Measurements from ENCODE around the gene SLC41A2.
"Not testable (repeated sequence)": the region's sequence is repeated elsewhere in the genome, so short reads cannot be mapped to it uniquely, and the experiment has no call there.

Gene SLC41A2

GRCh38 chr12:104963757-104964156 is 5.7 kb upstream of the SLC41A2 start:
- no peak for DNase-seq (ENCODE audit: low spot score)

DNA sequence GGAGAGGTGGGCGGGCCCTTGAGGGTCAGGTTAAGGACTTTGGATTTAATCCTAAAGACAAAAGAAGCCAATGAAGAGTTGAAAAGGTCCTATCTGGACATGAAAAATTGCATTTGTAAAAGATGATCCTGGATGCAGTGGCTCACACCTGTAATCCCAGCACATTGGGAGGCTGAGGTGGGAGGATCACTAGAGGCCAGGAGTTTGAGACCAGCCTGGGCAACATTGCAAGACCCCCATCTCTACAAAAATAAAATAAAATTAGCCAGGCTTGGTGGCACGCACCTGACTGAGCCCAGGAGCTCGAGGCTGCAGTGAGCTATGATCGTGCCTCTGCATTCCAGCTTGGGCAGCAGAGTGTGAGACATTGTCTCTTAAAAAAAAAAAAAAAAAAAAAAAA is 2.4 kb upstream of the SLC41A2 start:
- no peak for DNase-seq (ENCODE audit: low spot score)

GRCh38 chr12:104959335-104959841 is 1.3 kb upstream of the SLC41A2 start:
- peak; percentile 35 for DNase-seq (ENCODE audit: low spot score)

DNA sequence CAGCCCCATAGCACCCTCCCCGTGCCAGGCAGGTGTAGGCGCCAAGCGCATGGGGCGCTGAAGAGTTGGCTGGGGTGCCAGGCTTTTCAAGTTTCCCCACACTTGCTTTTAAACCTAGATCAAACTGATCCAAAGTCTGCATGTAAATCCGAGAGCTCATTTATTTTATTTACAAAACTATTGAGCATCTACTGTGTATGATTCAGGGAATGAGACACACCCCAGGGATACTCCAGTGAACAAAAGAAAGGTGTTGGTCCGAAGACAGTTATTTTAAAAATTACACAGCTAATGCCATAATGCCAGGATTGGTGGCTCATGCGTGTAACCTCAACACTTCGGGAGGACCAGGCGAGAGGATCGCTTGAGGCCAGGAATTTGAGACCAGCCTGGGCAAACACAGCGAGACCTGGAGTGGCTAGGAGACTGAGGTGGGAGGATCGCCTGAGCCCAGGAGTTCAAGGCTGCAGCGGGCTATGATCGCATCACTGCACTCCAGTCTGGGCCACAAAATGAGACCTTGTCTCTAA is 780 bp upstream of the SLC41A2 start:
- peak; percentile 9 for DNase-seq (ENCODE audit: low spot score)

DNA sequence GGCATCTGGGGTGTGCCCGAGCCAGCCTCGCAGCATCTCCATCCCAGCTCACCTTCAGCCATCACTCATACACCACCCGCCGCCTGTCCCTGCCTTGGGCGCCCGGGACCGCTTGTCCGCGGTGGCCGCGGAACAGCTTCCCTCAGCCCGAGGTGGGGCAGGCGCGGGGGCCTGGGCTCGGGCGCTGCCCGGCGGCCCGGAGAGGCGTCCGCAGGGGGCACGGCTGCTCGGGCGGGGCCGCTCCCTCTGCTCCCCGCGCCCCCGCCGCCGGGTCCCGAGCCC is 430 bp downstream of the SLC41A2 start:
- peak; percentile 42 for DNase-seq (ENCODE audit: low spot score)

- no peak for DNase-seq (ENCODE audit: low spot score)
These were observed 996 bp downstream of the SLC41A2 start for GRCh38 chr12:104956870-104957718.

DNA sequence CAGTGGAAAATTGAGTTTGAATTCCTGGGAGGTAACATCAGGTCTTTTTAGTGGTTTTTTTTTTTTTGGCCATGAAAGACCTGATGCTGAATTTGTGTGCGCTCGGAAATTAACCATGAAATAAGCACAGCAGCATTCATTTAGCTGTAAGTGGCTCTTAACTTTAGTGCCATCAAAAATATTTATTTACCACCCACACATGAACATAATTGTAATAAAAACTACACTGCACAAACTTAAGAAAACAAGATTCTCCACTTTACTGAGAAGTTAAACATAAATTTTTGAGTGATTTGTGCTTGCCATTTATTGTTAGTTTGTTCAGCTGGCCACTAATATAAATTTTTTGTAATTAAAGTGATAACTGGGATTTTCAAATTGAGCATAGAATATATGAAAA is 2.4 kb downstream of the SLC41A2 start:
- no peak for DNase-seq (ENCODE audit: low spot score)

GRCh38 chr12:104953323-104953722 is 4.8 kb downstream of the SLC41A2 start:
- no peak for DNase-seq (ENCODE audit: low spot score)

GRCh38 chr12:104952816-104953215 is 5.3 kb downstream of the SLC41A2 start:
- DNase-seq (ENCODE audit: low spot score), result no peak

DNA sequence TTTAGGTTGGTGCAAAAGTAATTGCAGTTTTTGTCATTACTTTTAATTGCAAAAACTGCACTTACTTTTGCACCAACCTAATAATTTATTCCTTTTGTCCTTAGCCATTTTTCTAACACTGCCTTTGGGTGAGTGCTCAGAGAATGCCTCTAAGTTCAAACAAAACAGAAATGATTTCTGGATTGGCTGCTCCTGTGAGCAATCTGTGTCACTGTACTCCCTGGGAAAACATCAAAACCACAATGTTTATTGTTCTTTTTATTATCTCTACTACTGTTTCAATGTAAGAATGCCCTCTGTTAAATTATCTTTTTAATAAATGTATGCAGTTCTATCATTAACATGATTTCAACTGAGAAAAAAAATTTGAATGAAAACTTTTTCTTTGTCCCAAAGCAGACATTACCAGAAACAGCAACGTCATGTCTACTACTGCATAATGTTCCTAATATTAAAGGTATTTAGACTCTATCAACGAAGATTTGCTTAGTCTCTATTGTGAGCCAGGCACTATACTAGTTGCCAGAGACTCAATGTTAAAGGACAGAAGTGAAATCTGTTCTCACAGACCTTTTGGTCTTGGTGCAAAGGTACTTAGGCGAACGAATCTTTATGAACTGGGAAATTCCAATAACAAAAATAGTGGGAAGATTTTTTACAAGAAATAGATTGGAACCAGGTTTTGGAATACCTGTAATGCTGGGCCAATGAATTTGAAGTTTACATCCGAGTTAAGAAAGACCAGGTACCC is 6.2 kb downstream of the SLC41A2 start:
- peak; percentile 31 for DNase-seq (ENCODE audit: low spot score)

DNA sequence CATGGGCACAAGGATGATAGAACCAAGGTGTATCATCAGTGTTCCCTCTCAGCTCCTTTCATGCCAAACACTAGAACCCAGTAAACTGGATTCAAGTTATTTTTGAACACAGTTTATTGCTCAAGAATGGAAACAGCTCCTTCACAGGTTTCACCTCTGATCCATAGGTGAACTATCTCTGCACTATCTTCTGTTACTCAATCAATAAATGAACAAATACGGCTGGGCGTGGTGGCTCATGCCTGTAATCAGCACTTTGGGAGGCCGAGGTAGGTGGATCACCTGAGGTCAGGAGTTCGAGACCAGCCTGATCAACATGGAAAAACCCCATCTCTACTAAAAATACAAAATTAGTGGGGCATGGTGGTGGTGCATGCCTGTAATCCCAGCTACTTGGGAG is 9.4 kb downstream of the SLC41A2 start:
- DNase-seq (ENCODE audit: low spot score), result not testable (repeated sequence)

DNA sequence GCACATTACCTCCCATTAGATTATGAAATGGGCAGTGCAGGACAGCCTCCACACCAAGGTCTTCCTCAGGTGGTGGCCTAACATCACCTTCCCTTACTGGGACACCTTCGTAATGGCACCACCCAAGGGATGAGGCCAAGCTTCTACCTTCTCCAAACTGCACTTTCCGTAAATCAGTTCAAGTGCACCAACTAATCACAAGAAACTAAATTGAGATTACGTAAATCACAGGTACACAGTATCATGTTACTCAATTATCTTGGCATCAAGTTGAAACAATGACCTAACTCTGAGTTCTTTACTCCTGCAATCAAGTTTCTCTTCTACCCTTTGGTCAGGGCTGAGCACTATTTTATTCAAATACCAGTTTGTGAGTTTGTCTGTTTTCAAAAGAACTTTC is 13.8 kb downstream of the SLC41A2 start:
- DNase-seq (ENCODE audit: low spot score), result no peak

DNA sequence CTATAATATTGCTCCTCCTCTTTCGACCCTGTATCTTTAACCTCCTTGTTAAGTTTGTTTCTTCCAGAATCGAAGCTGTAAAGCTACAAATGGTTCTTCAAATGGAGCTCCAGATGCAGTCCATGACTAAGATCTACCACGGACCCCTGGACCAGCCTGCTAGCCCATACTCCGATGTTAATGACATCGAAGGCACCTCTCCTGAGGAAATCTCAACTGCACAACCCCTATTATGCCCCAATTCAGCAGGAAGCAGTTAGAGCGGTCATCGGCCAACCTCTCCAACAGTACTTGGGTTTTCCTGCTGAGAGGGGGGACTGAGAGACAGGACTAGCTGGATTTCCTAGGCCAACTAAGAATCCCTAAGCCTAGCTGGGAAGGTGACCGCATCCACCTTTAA is 14.7 kb downstream of the SLC41A2 start:
- DNase-seq (ENCODE audit: low spot score), result not testable (repeated sequence)

- DNase-seq (ENCODE audit: low spot score), result no peak
These were observed 16.0 kb downstream of the SLC41A2 start for GRCh38 chr12:104942075-104942474.

- no peak for DNase-seq (ENCODE audit: low spot score)
These were observed 16.6 kb downstream of the SLC41A2 start for GRCh38 chr12:104941454-104941853.

GRCh38 chr12:104939089-104939488 is 19.0 kb downstream of the SLC41A2 start:
- DNase-seq (ENCODE audit: low spot score), result no peak

DNA sequence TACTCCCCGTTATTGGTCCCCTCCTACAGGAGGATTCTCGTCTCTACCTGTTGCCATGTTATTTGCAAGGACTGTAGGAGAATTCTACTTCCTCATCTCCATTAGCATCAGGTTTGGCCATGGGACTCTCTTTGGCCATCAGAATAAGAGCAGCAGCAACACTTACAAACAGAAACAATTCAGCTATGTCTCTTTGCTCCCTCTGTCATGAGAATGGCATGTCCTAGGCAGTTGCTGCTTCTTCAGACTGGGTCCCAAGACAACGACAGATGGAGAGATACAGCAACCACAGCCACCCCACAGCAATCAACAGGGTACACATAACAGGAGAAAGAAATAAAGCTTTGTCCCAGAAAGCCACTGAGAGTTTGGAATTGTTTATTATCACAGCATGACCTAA is 19.7 kb downstream of the SLC41A2 start:
- peak; percentile 17 for DNase-seq (ENCODE audit: low spot score)

DNA sequence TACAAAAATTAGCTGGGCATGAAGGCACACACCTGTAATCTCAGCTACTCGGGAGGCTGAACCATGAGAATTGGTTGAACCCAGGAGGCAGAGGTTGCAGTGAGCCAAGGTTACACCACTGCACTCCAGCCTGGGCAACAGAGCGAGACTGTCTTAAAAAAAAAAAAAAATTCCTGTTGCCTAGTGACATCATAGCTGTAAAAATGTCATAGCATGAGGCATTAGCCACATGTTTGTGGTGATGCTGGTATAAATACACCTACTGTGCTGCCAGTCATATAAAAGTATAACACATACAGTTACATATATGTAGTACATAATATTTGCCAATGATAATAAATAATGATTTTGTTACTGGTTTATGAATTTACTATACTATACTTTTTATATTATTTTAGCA is 22.2 kb downstream of the SLC41A2 start:
- DNase-seq (ENCODE audit: low spot score), result no peak

DNA sequence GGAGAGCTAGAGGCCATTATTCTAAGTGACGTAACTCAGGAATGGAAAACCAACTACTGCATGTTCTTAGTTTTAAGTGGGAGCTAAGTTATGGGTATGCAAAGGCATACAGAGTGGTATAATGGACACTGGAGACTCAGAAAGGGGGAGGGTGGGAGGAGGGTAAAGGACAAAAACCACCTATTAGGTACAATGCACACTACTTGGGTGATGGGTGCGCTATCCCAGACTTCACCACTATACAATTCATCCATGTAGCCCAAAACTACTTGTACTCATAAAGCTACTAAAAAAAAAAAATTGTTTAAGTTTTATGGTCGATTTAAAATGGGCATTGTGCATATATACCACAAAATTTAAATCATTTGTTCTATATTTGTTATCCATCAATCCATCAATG is 24.3 kb downstream of the SLC41A2 start:
- DNase-seq (ENCODE audit: low spot score), result no peak

- DNase-seq (ENCODE audit: low spot score), result no peak
These were observed 25.0 kb downstream of the SLC41A2 start for GRCh38 chr12:104933128-104933527.

DNA sequence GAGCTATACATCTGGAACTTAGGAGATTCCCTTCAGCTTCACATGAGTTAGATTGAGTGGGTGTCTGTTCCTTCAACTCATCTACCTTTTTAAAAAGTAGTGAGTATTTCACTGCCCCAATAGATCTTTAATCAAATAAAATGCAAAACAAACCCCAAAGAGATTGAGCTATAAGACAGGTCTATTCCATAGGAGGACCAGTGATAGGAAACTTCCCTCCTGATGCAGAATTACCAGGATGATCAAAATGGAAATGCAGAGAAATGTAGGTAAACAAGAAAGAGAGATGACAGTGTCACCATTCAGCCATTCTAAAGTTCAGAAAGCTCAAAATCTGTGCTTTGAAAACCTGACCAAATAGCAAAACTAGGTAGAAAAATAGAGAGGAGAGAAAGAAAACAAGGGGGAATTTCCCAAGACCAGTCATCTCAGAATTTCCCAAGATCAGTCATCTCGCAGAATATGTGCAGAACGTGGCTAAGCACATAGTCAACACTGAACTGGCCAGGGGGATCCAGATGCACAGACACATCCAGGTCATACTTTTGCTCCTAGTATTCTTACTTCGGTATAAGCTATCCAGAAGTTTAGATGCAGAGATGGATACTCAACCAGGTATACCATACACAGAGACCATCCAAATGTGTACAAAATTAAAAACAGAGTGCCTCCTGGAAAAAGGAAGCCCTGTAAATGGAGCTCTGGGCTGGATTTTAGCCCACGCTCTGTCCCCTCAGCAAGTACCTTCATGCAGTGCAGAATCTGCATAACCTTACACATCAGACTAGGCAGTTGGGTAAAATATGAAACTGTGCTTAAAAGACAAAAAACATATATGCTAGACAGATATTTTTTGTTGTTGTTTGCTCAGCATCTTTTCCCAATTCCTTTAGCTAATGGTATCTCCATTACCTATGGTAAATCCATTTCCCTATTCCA is 27.4 kb downstream of the SLC41A2 start:
- DNase-seq (ENCODE audit: low spot score), result peak; percentile 50

DNA sequence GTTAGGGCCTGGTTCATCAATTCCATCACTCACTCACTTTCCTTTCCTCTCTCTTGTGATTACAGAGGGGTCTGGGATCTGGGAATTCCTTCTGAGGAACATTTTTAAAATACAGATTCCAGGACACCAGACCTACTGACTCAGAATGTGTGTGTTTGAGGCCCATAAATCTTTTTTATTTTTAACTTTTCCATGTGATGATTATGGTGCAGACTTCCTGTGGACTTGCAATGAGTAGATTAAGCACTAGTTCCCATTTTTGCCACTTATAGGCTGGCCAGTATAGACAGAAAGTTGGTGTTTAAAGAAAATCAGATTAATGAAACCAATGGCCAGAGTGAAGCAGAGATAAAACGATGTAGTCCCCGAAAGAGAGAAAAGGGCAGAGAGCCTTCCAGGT is 28.1 kb downstream of the SLC41A2 start:
- DNase-seq (ENCODE audit: low spot score), result no peak
